GM12878 (cell line): ENCODE results near the gene OR4E2. TPM values are rescaled to one million over a fixed set of nuclear protein-coding genes. Genes with fewer than 3 reads are reported as not detected.

Source experiments
- ATAC-seq: fragments of 200-7000 bp; cut with Tn5 transposase; 3 replicates; pipeline ENCODE4 v1.9.1; 2020; ENCODE audit warnings: mild to moderate bottlenecking, moderate library complexity
- BruUV-seq: library from RNA; stranded (reverse); fragments of 400-500 nt; replicated peaks from 2 replicates; lab custom pipeline; 2021; lab: Mats Ljungman, UMichigan
- CTCF ChIA-PET: fragments of 300-600 bp; sonication (Branson Sonifier 250); formaldehyde crosslinking; extraction: SDS; loops from one replicate; lab custom pipeline; 2021; ENCODE audit warnings: inconsistent platforms; lab: Yijun Ruan, JAX
- POLR2A ChIA-PET: fragments of 350-600 bp; formaldehyde crosslinking; extraction: SDS; loops from one replicate; lab custom pipeline; 2021; ENCODE audit warnings: inconsistent platforms; lab: Charles Lee
- RAD21 ChIA-PET: fragments of 300-600 bp; sonication (Branson Sonifier 250); formaldehyde crosslinking; loops from one replicate; lab custom pipeline; 2023; ENCODE audit warnings: antibody characterized with exemption; ENCODE audit not compliant: unreplicated experiment; lab: Charles Lee
- SMC1A ChIA-PET: fragments of 300-600 bp; sonication (Branson Sonifier 250); formaldehyde crosslinking; loops from one replicate; lab custom pipeline; 2023; ENCODE audit not compliant: unreplicated experiment, uncharacterized antibody; lab: Charles Lee
- DNase-seq: peaks from one replicate; pipeline ENCODE4 v3.0.0-alpha.2; 2011; ENCODE audit warnings: low read depth, low spot score
- FAIRE-seq: peaks from 3 replicates; lab custom pipeline; 2011; peaks lifted over from hg19 to GRCh38; lab: Jason Lieb, UNC
- H2AFZ ChIP-seq: 2 replicates; pipeline ENCODE4 v1.6.0; 2011; ENCODE audit warnings: low read depth, low read length, control low read depth; ENCODE audit not compliant: control insufficient read depth
- H3K27ac ChIP-seq: 2 replicates; pipeline ENCODE4 v1.5.1; 2011; ENCODE audit warnings: control low read depth; ENCODE audit not compliant: control insufficient read depth, insufficient read depth
- H3K27me3 ChIP-seq, 2 experiments: replicated peaks in 1 of 2; 2 replicates each; pipeline versions ENCODE4 v1.6.0 to v1.6.1; 2011; ENCODE audit warnings: low read length in 1 of 2; ENCODE audit not compliant: control insufficient read depth in 2 of 2, insufficient read depth in 2 of 2
- H3K36me3 ChIP-seq, 2 experiments: 2 replicates each; pipeline ENCODE4 v1.5.1; 2011; ENCODE audit warnings: low read length in 1 of 2; ENCODE audit not compliant: control insufficient read depth in 2 of 2, insufficient read depth in 2 of 2
- H3K4me1 ChIP-seq: 2 replicates; pipeline ENCODE4 v1.6.1; 2011; ENCODE audit warnings: mild to moderate bottlenecking, low read length, moderate library complexity, mixed read lengths; ENCODE audit not compliant: control insufficient read depth, insufficient read depth
- H3K4me2 ChIP-seq: 2 replicates; pipeline ENCODE4 v1.6.0; 2011; ENCODE audit warnings: control low read depth; ENCODE audit not compliant: control insufficient read depth, insufficient read depth
- H3K4me3 ChIP-seq: fragments of 200-600 bp; sonication (generic); 2 replicates; pipeline ENCODE4 v1.5.1; 2016
- H3K79me2 ChIP-seq: 2 replicates; pipeline ENCODE4 v1.6.0; 2011; ENCODE audit warnings: low read length; ENCODE audit not compliant: control insufficient read depth, insufficient read depth
- H3K9ac ChIP-seq: 2 replicates; pipeline ENCODE4 v1.8.0; 2011; ENCODE audit warnings: low read length, control low read depth, mixed read lengths; ENCODE audit not compliant: control insufficient read depth, insufficient read depth
- H3K9me3 ChIP-seq: replicated peaks from 3 replicates; pipeline ENCODE4 v1.5.1; 2011; ENCODE audit warnings: mild to moderate bottlenecking, low read length; ENCODE audit not compliant: control insufficient read depth, insufficient read depth
- H4K20me1 ChIP-seq: 2 replicates; pipeline ENCODE4 v1.6.0; 2011; ENCODE audit not compliant: control insufficient read depth, insufficient read depth
- CBX5 ChIP-seq: sonication (generic); IDR thresholded peaks from 2 replicates; pipeline ENCODE4 v1.6.1; 2016; ENCODE audit warnings: low read depth, moderate library complexity, mild to moderate bottlenecking, inconsistent platforms
- CHD4 ChIP-seq: fragments of 200-600 bp; sonication (generic); IDR thresholded peaks from 2 replicates; pipeline ENCODE4 v1.6.1; 2016; ENCODE audit warnings: mild to moderate bottlenecking
- E4F1 ChIP-seq: fragments of 450-650 bp; IDR thresholded peaks from 2 replicates; pipeline ENCODE4 v1.6.1; 2018; ENCODE audit warnings: borderline replicate concordance, mild to moderate bottlenecking; ENCODE audit not compliant: partially characterized antibody
- EED ChIP-seq: sonication (generic); IDR thresholded peaks from 2 replicates; pipeline ENCODE4 v1.6.1; 2016; ENCODE audit warnings: antibody characterized with exemption, low read depth
- ELK1 ChIP-seq: IDR thresholded peaks from 2 replicates; pipeline ENCODE4 v1.6.1; 2012; ENCODE audit warnings: low read depth, low read length, improper control_type of control experiment
- EP300 ChIP-seq, 2 experiments: fragments of 150-350 bp in 1 of 2; IDR thresholded peaks; 2 replicates each; pipeline ENCODE4 v1.6.1; 2011 to 2012; ENCODE audit warnings: low read depth in 2 of 2, low read length in 2 of 2, borderline replicate concordance in 1 of 2, improper control_type of control experiment in 1 of 2, inconsistent platforms in 1 of 2; ENCODE audit not compliant: control insufficient read depth in 1 of 2
- IKZF2 ChIP-seq, 2 experiments: fragments of 450-650 bp; IDR thresholded peaks; 2 replicates each; pipeline ENCODE4 v1.6.1; 2017; ENCODE audit warnings: mild to moderate bottlenecking in 2 of 2, moderate library complexity in 2 of 2
- JUNB ChIP-seq: IDR thresholded peaks from 2 replicates; pipeline ENCODE4 v1.6.1; 2016; ENCODE audit warnings: antibody characterized with exemption, mild to moderate bottlenecking
- NKRF ChIP-seq: fragments of 450-650 bp; conservative IDR thresholded peaks from 2 replicates; pipeline ENCODE4 v1.6.1; 2017; ENCODE audit warnings: mild to moderate bottlenecking, moderate library complexity
- RB1 ChIP-seq: fragments of 450-650 bp; formaldehyde crosslinking; IDR thresholded peaks from 2 replicates; pipeline ENCODE4 v1.6.1; 2017; ENCODE audit warnings: mild to moderate bottlenecking, borderline replicate concordance
- RFX5 ChIP-seq: IDR thresholded peaks from 2 replicates; pipeline ENCODE4 v1.6.1; 2011; ENCODE audit warnings: low read depth, low read length, improper control_type of control experiment
- WRNIP1 ChIP-seq: IDR thresholded peaks from 2 replicates; pipeline ENCODE4 v1.6.1; 2011; ENCODE audit warnings: low read depth, low read length, improper control_type of control experiment, borderline replicate concordance
- ZSCAN29 ChIP-seq: fragments of 450-650 bp; IDR thresholded peaks from 2 replicates; pipeline ENCODE4 v1.6.1; 2017; ENCODE audit warnings: mild to moderate bottlenecking, moderate library complexity
- WGBS: methylation state at CpG from one replicate; pipeline ENCODE4 v1.1.6; 2016; ENCODE audit warnings: low lambda C conversion rate; ENCODE audit not compliant: insufficient replicate concordance, insufficient coverage; ENCODE audit errors: missing lambda C conversion rate; 5-methylcytosine and 5-hydroxymethylcytosine counted together
- in situ Hi-C: fragments of 300-500 bp; cut with MboI; formaldehyde crosslinking; loops from 9 replicates; pipeline ENCODE4 v1.14.3; 2018; ENCODE audit warnings: mixed read lengths
- intact Hi-C: fragments of 100-400 bp; cut with micrococcal nuclease; formaldehyde crosslinking; loops from one replicate; pipeline ENCODE4 v1.14.2; 2022; ENCODE audit not compliant: unreplicated experiment
- polyA plus RNA-seq, 11 experiments: library from polyadenylated mRNA; depleted of rRNA in 4 of 11; unstranded in 6 of 11; stranded (reverse) in 5 of 11; fragments of >200 nt; fragmentation: Nextera tagmentation in 4 of 11; fragmentation: Illumina TruSeq in 1 of 11; extraction: Ambion mirVana in 4 of 11; extraction: Trizol in 1 of 11; gene quantifications; 1 replicate in 1 of 11; 2 replicates in 10 of 11; pipeline versions ENCODE4 v1.2.1 to v1.2.3, GENCODE V29; 2011 to 2016; ENCODE audit warnings: inconsistent platforms in 2 of 11, missing spikeins in 2 of 11, low read depth in 1 of 11
- total RNA-seq, 4 experiments: library from RNA; depleted of rRNA in 3 of 4; stranded (reverse); fragments of >200 nt in 3 of 4; fragmentation: Illumina TruSeq in 1 of 4; extraction: Trizol in 1 of 4; gene quantifications; 2 replicates each; pipeline versions ENCODE4 v1.2.1 to v1.2.3, GENCODE V29; 2013 to 2021
- TF ChIP-seq, protein P1 (sequence below): IDR thresholded peaks from 2 replicates; pipeline ENCODE4 v1.6.1; 2012; ENCODE audit warnings: low read depth, low read length, improper control_type of control experiment

Gene OR4E2
- total and polyA plus RNA-seq, 10 of the 15 experiments (the other 5 are each of a cell fraction or from before 2014, with no cell fraction given): not detected

- TF ChIP-seq ELK1: no peak
- no peak for TF ChIP-seq RB1
- TF ChIP-seq CBX5: no peak
- peak; percentile 57; the same call in 1 of the 2 replicates for TF ChIP-seq JUNB
- TF ChIP-seq CHD4: no peak
- 0 out of 4 replicates have a peak, but pooled peaks of 1 of the 2 experiments have one; percentile 18 for TF ChIP-seq IKZF2 (IDR thresholded peaks at IDR 0.05)
- 0 out of 4 replicates have a peak, but pooled peaks of 1 of the 2 experiments have one; percentile 33 for TF ChIP-seq EP300 (IDR thresholded peaks at IDR 0.05; ENCODE audit: borderline replicate concordance in 1 of 2, control insufficient read depth in 1 of 2, low read depth in 2 of 2, low read length in 2 of 2)
- TF ChIP-seq WRNIP1: no peak
Observed at GRCh38 chr14:21612324-21612723, 41.3 kb upstream of the OR4E2 start (continued).

DNA sequence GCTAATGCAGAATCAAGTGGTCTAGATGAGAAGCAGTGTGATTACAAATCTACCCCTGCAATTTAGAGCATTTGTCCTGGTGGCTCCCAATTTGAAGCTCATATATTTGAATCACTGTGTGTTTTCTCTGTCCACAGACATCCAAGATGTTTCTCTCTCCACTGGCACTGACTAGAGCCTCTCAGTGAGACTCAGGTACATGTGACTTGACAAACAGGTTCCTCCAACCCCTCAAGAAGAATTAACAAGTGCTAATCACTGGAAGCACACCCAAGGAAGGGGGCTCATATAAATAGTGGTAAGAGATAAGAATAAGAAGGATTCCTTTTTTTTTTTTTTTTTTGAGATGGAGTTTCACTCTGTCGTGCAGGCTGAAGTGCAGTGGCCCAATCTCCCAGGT lies 39.4 kb upstream of the OR4E2 start:
- H3K4me2 ChIP-seq: no peak overlapping the region
- H3K36me3 ChIP-seq: no peaks in the 10 kb centered on the region
- ChIA-PET POLR2A (no interaction called here), SMC1A (no interaction called here), RAD21 (no interaction called here), CTCF (interaction anchor here (0.6 to 1.3 kb wide), 2 partner anchors 10 to 409 kb away, joined by 3 read pairs; no protein-coding TSS in a partner anchor)
- intact Hi-C loops: no loop called here
- no peak overlapping the region for H3K27ac ChIP-seq
- FAIRE-seq: no peak
- no peaks in the 10 kb centered on the region for H3K79me2 ChIP-seq
- H3K27me3 ChIP-seq: no peaks in the 10 kb centered on the region
- TF ChIP-seq, protein P1, sequence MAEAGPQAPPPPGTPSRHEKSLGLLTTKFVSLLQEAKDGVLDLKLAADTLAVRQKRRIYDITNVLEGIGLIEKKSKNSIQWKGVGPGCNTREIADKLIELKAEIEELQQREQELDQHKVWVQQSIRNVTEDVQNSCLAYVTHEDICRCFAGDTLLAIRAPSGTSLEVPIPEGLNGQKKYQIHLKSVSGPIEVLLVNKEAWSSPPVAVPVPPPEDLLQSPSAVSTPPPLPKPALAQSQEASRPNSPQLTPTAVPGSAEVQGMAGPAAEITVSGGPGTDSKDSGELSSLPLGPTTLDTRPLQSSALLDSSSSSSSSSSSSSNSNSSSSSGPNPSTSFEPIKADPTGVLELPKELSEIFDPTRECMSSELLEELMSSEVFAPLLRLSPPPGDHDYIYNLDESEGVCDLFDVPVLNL: no peak
- TF ChIP-seq EED: no peak
- no peak for TF ChIP-seq ZSCAN29
- TF ChIP-seq E4F1: no peak
- no peak for TF ChIP-seq RFX5
- no peak for TF ChIP-seq NKRF
- TF ChIP-seq WRNIP1: no peak
- 0% methylated on average over 1 of the region's 1 CpG for WGBS
- H3K4me1 ChIP-seq: no peaks in the 10 kb centered on the region
- no peak for ATAC-seq
- no peak overlapping the region for H2AFZ ChIP-seq
- no peak overlapping the region for H3K4me3 ChIP-seq
- H4K20me1 ChIP-seq: no peaks in the 10 kb centered on the region
- DNase-seq: no peak
- BruUV-seq: no TSS peak
- H3K9ac ChIP-seq: no peak overlapping the region
- H3K9me3 ChIP-seq: no peaks in the 10 kb centered on the region
- in situ Hi-C loops: no loop called here
